Measurements from ENCODE around the gene TMA16. TPM values are rescaled to one million over a fixed set of nuclear protein-coding genes. Genes with fewer than 3 reads are reported as not detected.

Gene TMA16
- total RNA-seq: 28.9 and 38.9 TPM in 2 replicates

DNA sequence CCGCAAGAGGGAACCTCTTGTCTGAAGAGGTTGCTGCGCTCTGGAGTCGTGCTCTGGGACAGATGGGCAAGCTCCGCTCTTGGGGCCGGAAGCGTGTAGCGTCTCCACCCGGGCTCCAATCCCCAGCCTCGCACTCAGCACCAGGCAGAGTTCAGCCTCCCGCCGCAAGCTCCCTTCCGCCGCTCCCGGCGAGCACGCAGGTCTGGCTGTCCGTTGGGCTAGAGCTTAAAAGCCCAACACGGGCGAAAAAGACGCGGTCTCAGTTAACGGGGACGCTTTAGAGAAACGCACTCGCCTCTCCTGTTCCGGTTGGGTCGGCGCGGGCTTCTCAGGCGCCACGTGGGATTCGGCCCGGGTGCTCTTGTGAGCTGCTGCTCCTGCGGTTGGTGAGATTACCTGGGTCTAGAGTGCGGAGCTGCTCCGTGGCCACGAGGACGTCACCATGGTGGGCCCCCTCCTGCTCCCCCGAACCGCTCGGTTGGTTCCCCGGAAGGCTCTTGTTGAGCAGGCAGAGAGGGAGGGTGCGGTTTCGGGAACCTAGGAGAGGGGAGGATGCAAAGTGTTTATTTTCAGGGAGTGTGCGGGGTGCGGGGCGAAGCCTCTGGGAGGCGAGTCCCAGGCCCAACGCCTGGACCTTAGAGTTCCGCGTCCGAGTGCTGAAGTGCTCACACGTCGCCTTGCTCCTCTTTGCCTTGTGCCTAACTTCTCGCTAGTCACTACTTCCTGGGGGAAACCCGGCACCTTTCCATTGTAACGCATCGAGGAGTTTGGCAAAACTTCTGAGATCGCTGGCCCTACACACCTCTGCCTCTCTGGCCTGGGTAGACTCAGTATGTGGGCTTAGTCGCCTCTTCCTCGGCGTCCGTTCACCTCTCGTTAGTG is at the start of gene TMA16:
Gene TMA16, plus strand, starts transcription at position 331 of the 882 bp plus-strand sequence. Its CDS starts 112 bp downstream, at position 443.

DNA sequence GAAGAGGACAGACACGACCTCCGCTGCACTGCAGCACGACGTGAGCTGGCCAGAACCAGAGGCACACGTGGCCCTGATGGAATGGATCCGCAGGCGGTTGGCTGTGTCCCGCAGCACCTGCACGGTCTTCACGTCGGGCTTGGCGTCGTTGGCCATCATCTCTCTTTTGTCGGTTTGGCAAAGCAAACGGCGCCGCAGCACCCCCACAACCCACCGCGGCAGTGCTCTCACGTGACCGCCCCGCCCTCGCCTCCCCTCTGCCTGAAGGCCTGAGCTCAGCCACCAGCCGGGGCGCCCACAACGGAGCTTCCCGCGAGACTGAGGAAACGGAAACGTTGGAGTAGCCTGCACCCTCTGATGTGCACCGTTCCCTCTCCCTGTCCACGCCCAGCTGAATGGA is 20.9 kb upstream of the TMA16 start, which contains the start of gene TKTL2:
Gene TKTL2, minus strand, starts transcription at position 179 of the 400 bp plus-strand sequence. Its CDS starts 20 bp downstream, at position 159.

Other genes with a start within 250 kb of the TMA16 start
- gene NPY1R, start 162.1 kb upstream of the TMA16 start, total RNA-seq: 0.43 and 5.3 TPM in 2 replicates
- 0.22 TPM in 1 of 2 replicates, not detected in the other for gene NPY5R, start 150.8 kb upstream of the TMA16 start, total RNA-seq
- gene TKTL2, start 20.9 kb upstream of the TMA16 start, total RNA-seq: not detected in 2 replicates

Measured in placental pericyte (primary cell).